HG03064 (cell line): Measurements from ENCODE around the gene CIROP.

Experiments
- ATAC-seq: cut with Tn5 transposase; IDR thresholded peaks from one replicate; pipeline ENCODE4 v1.9.1; 2021; ENCODE audit warnings: low read depth; ENCODE audit not compliant: unreplicated experiment

CIROP gene

DNA sequence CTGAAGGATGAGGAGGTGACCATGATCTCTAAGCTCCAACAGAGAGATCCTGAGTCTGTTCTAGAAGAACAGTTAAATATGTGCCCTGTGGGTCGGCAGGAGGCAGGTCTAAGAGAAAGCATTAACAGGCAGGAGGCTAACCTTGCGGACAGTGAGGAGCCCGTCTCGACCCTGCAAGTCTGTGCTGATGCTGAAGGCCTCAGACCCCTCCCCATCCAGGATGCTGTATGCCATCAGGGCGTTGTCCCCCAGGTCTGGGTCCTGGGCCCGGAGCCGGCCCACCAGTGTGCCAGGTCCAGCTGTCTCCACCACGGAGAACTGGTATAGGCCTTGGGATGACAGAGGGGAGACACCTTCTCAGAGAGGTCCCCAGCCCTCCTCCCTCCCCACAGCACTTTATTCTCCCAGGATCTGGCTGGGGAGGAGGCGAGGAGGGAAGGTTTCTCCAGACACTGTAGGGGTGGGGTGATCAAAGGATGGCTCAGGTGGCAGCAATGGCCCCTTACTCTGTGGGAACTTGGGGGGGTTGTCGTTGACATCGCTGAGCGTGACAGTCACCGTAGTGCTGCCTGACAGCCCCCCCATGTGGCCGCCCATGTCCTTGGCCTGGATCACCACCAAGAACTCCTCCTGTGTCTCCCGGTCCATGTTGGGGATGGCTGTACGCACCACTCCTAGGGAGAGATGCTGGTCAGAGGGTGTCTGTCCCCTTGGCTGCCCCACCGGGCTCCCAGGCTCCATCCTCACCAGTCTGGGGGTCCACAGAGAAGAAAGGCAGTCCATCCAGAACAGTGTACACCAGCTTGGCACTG lies 50.6 kb downstream of the CIROP start:
- no peak for ATAC-seq

DNA sequence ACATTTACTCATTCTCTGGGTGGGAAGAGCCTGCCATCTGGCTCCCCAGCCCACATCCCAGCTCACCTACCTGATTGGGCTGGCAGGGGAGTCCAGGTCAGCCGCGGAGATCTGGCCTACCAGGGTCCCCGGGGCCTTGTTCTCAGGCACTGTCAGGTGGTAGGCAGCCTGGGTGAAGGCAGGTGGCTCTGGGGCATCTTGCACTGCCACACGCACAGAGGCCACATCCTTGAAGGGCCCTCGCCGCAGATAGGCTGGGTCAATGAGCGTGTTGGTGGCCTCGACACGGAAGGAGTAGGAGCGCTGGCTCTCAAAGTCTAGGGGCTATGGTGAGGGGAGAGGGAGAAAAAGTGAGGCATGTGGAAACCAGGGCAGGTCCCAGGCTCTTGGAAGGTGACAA lies 51.4 kb downstream of the CIROP start:
- no peak for ATAC-seq

DNA sequence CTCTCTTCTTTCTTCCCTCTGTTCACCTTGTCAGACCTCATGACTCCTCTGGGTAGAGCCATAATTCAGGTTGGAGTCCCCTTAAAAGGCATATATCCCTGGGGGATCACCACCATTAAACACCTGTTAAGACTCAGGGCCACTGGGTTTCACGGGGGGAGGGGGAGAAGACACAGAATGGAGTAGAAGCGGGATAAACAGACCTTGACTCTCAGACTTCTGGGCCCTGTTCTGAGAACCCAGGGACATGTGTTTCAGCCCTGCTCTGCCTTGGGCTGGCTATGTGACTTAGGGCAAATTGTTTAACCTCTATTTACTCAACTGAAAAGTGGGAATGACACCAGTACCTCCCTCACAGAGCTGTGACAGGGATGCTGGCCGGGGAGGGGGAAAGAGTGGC lies 52.1 kb downstream of the CIROP start:
- no peak for ATAC-seq

GRCh38 chr14:23052182-23052623 lies 52.6 kb downstream of the CIROP start:
- ATAC-seq, result no peak

DNA sequence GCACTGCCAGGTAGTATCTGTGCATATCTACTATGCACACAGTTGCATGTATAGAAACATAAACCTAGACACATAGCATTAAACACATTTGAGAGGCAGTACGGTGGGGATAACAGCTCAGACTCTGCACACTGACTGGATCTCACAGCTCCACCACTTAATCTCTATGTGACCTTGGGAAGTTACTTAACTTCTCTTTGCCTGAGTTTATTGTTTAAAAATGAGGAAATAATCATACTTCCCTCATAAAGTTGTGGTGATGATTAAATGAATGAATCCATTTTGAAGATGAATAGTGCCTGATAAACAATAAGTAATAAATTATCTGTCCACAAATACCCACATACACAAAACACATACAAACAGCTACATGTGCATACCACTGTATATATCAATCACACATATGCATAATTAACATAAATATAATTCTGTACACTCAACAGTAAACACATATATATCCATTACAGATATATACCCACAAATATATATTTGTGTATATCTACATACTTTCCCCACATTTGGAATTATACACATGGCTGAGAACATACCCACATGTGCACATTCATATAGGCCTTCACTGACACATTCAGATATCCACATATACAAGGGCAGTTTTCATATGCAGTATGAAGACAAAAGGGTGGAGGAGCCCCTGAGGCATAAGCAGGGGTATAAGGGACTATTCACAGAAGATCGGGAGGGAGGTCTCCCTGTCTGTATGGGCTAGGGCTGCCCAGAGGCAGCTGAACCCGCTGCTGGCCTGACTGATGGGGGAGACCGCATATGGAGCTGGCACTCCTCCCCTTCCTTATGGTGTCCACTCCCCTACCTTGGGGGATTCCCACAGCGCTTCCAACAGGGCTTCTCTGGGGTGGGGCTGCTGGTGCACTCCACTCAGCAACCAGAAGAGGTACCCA lies 53.4 kb downstream of the CIROP start:
- no peak for ATAC-seq
